HUES64 (cell line): Measurements from ENCODE around the gene ZNF595.
"Not testable (repeated sequence)": the region's sequence is repeated elsewhere in the genome, so short reads cannot be mapped to it uniquely, and the experiment has no call there.

Experiments used
- H3K27ac ChIP-seq: 2 replicates; pipeline ENCODE4 v1.7.0; 2013; ENCODE audit warnings: low read depth, low read length, inconsistent platforms
- H3K27me3 ChIP-seq: 2 replicates; pipeline ENCODE4 v1.6.1; 2013; ENCODE audit warnings: mild to moderate bottlenecking, low read length; ENCODE audit not compliant: insufficient read depth
- H3K36me3 ChIP-seq: 2 replicates; pipeline ENCODE4 v1.6.1; 2013; ENCODE audit warnings: mild to moderate bottlenecking, low read length; ENCODE audit not compliant: insufficient read depth
- H3K4me1 ChIP-seq: 2 replicates; pipeline ENCODE4 v1.6.1; 2013; ENCODE audit warnings: mild to moderate bottlenecking, low read length, moderate library complexity; ENCODE audit not compliant: insufficient read depth
- H3K4me3 ChIP-seq: 2 replicates; pipeline ENCODE4 v1.5.1; 2013; ENCODE audit warnings: mild to moderate bottlenecking, low read length, moderate library complexity
- H3K9ac ChIP-seq: 2 replicates; pipeline ENCODE4 v1.6.1; 2013; ENCODE audit warnings: mild to moderate bottlenecking, low read depth, low read length
- H3K9me3 ChIP-seq: 2 replicates; pipeline ENCODE4 v1.6.1; 2013; ENCODE audit warnings: low read depth, low read length; ENCODE audit not compliant: insufficient read depth
- WGBS: fragments of 150-250, 120-280 bp; methylation state at CpG from one replicate; pipeline ENCODE4 v1.1.7; 2013; ENCODE audit warnings: missing lambda C conversion rate; 5-methylcytosine and 5-hydroxymethylcytosine counted together

Gene ZNF595

GRCh38 chr4:33314-33713, 19.8 kb upstream of the ZNF595 start:
- WGBS = no CpG with 5 or more reads among the region's 6 CpGs
- H3K9me3 ChIP-seq, H3K4me1 ChIP-seq, H3K27ac ChIP-seq, H3K4me3 ChIP-seq, H3K27me3 ChIP-seq, H3K9ac ChIP-seq, H3K36me3 ChIP-seq: not testable (repeated sequence)

GRCh38 chr4:36559-37415, 16.3 kb upstream of the ZNF595 start:
- not testable (repeated sequence) for H3K4me1 ChIP-seq, H3K9me3 ChIP-seq, H3K27ac ChIP-seq, H3K36me3 ChIP-seq, H3K27me3 ChIP-seq, H3K4me3 ChIP-seq, H3K9ac ChIP-seq
- WGBS = 80% methylated on average over 2 of the region's 6 CpGs

GRCh38 chr4:38202-38601, 14.9 kb upstream of the ZNF595 start:
- not testable (repeated sequence) for H3K9me3 ChIP-seq, H3K4me1 ChIP-seq, H3K9ac ChIP-seq, H3K27me3 ChIP-seq, H3K36me3 ChIP-seq, H3K4me3 ChIP-seq, H3K27ac ChIP-seq

GRCh38 chr4:43375-43774, 9.7 kb upstream of the ZNF595 start:
- H3K27me3 ChIP-seq, H3K27ac ChIP-seq, H3K9ac ChIP-seq, H3K4me3 ChIP-seq, H3K36me3 ChIP-seq, H3K4me1 ChIP-seq: not testable (repeated sequence)
- H3K9me3 ChIP-seq = peaks cover 21% of the 10 kb centered on the region

- not testable (repeated sequence) for H3K27ac ChIP-seq, H3K36me3 ChIP-seq, H3K9ac ChIP-seq, H3K4me1 ChIP-seq, H3K27me3 ChIP-seq, H3K4me3 ChIP-seq
- 83% methylated on average over 2 of the region's 4 CpGs for WGBS
- peaks cover 18% of the 10 kb centered on the region for H3K9me3 ChIP-seq
Measured at GRCh38 chr4:51253-51652, 1.9 kb upstream of the ZNF595 start.

- H3K9me3 ChIP-seq = peaks cover 17% of the 10 kb centered on the region
- H3K27me3 ChIP-seq, H3K36me3 ChIP-seq, H3K27ac ChIP-seq, H3K4me3 ChIP-seq, H3K4me1 ChIP-seq, H3K9ac ChIP-seq: not testable (repeated sequence)
- 71% methylated on average over 2 of the region's 9 CpGs for WGBS
Measured at GRCh38 chr4:51655-52277, 1.4 kb upstream of the ZNF595 start.

- WGBS = no CpG with 5 or more reads among the region's 41 CpGs
- Histone ChIP-seq H3K4me3 (peak overlapping the region; percentile 50; the same call in 1 of the 2 replicates), H3K9me3 (peaks cover 15% of the 10 kb centered on the region), H3K9ac (0 out of 2 replicates have a peak overlapping the region, but pooled peaks have one; percentile 44)
- H3K27me3 ChIP-seq, H3K27ac ChIP-seq, H3K4me1 ChIP-seq, H3K36me3 ChIP-seq: not testable (repeated sequence)
Measured at GRCh38 chr4:53521-53920, 400 bp downstream of the ZNF595 start.

- not testable (repeated sequence) for H3K9ac ChIP-seq, H3K4me3 ChIP-seq, H3K4me1 ChIP-seq, H3K27ac ChIP-seq, H3K27me3 ChIP-seq
- peaks cover 16% of the 10 kb centered on the region for H3K36me3 ChIP-seq
- H3K9me3 ChIP-seq = peaks cover 24% of the 10 kb centered on the region
Measured at GRCh38 chr4:64733-65132, 11.6 kb downstream of the ZNF595 start.

GRCh38 chr4:71830-72229, 18.7 kb downstream of the ZNF595 start:
- 57% methylated on average over 1 of the region's 1 CpG for WGBS
- H3K36me3 ChIP-seq = peaks cover 83% of the 10 kb centered on the region

GRCh38 chr4:85951-86350, 32.8 kb downstream of the ZNF595 start:
- WGBS = 93% methylated on average over 3 of the region's 3 CpGs
- H3K27ac ChIP-seq = no peak overlapping the region
- no peaks in the 10 kb centered on the region for H3K4me1 ChIP-seq
- H3K36me3 ChIP-seq = peaks cover 89% of the 10 kb centered on the region
- H3K9me3 ChIP-seq = peaks cover 99% of the 10 kb centered on the region
- H3K27me3 ChIP-seq = no peaks in the 10 kb centered on the region
- H3K4me3 ChIP-seq = peak overlapping the region; percentile 16
- H3K9ac ChIP-seq = no peak overlapping the region

More at GRCh38 chr4:71830-72229, 18.7 kb downstream of the ZNF595 start:
- H3K4me3 ChIP-seq = no peak overlapping the region
- no peaks in the 10 kb centered on the region for H3K27me3 ChIP-seq
- H3K4me1 ChIP-seq = no peaks in the 10 kb centered on the region
- no peak overlapping the region for H3K9ac ChIP-seq
- no peak overlapping the region for H3K27ac ChIP-seq
- peaks cover 86% of the 10 kb centered on the region for H3K9me3 ChIP-seq

GRCh38 chr4:86559-87324, 33.6 kb downstream of the ZNF595 start:
- H3K27me3 ChIP-seq = not testable (repeated sequence)
- H3K36me3 ChIP-seq = peaks cover 84% of the 10 kb centered on the region
- peaks cover 99% of the 10 kb centered on the region for H3K9me3 ChIP-seq

More at GRCh38 chr4:86559-87324, 33.6 kb downstream of the ZNF595 start:
- H3K9ac ChIP-seq, H3K27ac ChIP-seq, H3K4me1 ChIP-seq: not testable (repeated sequence)
- 89% methylated on average over 7 of the region's 7 CpGs for WGBS
- 0 out of 2 replicates have a peak overlapping the region, but pooled peaks have one; percentile 16 for H3K4me3 ChIP-seq
